Endothelial cell of umbilical vein (primary cell): ENCODE results near the gene BPGM.

Source experiments
- CTCF ChIP-seq, 2 donors: IDR thresholded peaks; 1 replicate in 1 of 2; 2 replicates in 1 of 2; pipeline ENCODE4 v1.5.1; 2011; ENCODE audit warnings: low read length in 2 of 2, mild to moderate bottlenecking in 2 of 2, moderate library complexity in 2 of 2, control low read depth in 1 of 2, inconsistent platforms in 1 of 2, low read depth in 1 of 2; ENCODE audit not compliant: insufficient read depth in 1 of 2; ENCODE audit errors: extremely low read depth in 1 of 2
- EZH2 ChIP-seq: IDR thresholded peaks from 2 replicates; pipeline ENCODE4 v1.6.1; 2012; ENCODE audit warnings: borderline replicate concordance, low read depth, mild to moderate bottlenecking, moderate library complexity, low read length, inconsistent platforms; ENCODE audit not compliant: severe bottlenecking
- POLR2A ChIP-seq: IDR thresholded peaks from 2 replicates; pipeline ENCODE4 v1.6.1; 2012; ENCODE audit warnings: low read depth, mild to moderate bottlenecking, control low read depth, low read length

- no peak for TF ChIP-seq CTCF (IDR thresholded peaks at IDR 0.05; ENCODE audit: extremely low read depth in 1 of 2, insufficient read depth in 1 of 2, low read depth in 1 of 2, low read length in 2 of 2)
- no peak for TF ChIP-seq EZH2
- TF ChIP-seq POLR2A, result no peak
Observed at GRCh38 chr7:134721171-134721570, 74.5 kb downstream of the BPGM start.
